WTC11 (cell line): ENCODE measurements around the gene ACRBP. TPM values are rescaled to one million over a fixed set of nuclear protein-coding genes. Genes with fewer than 3 reads are reported as not detected.

ENCODE experiments used
- ATAC-seq: fragments of 200-7000 bp; cut with Tn5 transposase; 2 replicates; pipeline ENCODE4 v1.10.0; 2021; ENCODE audit warnings: mild to moderate bottlenecking, moderate library complexity
- CTCF ChIA-PET: fragments of 300-600 bp; sonication (Branson Sonifier 250); formaldehyde crosslinking; loops from one replicate; lab custom pipeline; 2021; ENCODE audit warnings: antibody characterized with exemption; lab: Charles Lee
- POLR2A ChIA-PET: fragments of 350-600 bp; sonication (Branson Sonifier 250); formaldehyde crosslinking; loops from one replicate; lab custom pipeline; 2021; ENCODE audit warnings: antibody characterized with exemption; lab: Charles Lee
- DNase-seq: peaks from one replicate; pipeline ENCODE4 v3.0.0; 2021; ENCODE audit warnings: low spot score
- H3K27ac Mint-ChIP-seq: 2 replicates; pipeline ENCODE4 v1.8.0; 2021; ENCODE audit warnings: mixed read lengths
- H3K27me3 Mint-ChIP-seq: 2 replicates; pipeline ENCODE4 v1.8.0; 2021; ENCODE audit warnings: low read depth, mild to moderate bottlenecking, moderate library complexity, mixed read lengths
- H3K36me3 Mint-ChIP-seq: 2 replicates; pipeline ENCODE4 v1.8.0; 2021; ENCODE audit warnings: mixed read lengths
- H3K4me1 Mint-ChIP-seq: 2 replicates; pipeline ENCODE4 v1.8.0; 2022; ENCODE audit warnings: mixed read lengths
- H3K4me3 Mint-ChIP-seq: 2 replicates; pipeline ENCODE4 v1.8.0; 2021; ENCODE audit warnings: mild to moderate bottlenecking, moderate library complexity, mixed read lengths
- H3K9me3 Mint-ChIP-seq: 2 replicates; pipeline ENCODE4 v1.8.0; 2021; ENCODE audit warnings: mixed read lengths
- CBFB ChIP-seq: sonication (generic); formaldehyde crosslinking; IDR thresholded peaks from 2 replicates; pipeline ENCODE4 v1.8.1; 2022; ENCODE audit warnings: mild to moderate bottlenecking, low read depth, missing genetic modification reagents
- CDX4 ChIP-seq: fragments of 250-450 bp; sonication (Bioruptor Pico); IDR thresholded peaks from 2 replicates; pipeline ENCODE4 v1.9.0; 2021; ENCODE audit warnings: moderate library complexity, mild to moderate bottlenecking, inconsistent platforms, borderline replicate concordance
- CREM ChIP-seq: sonication (generic); formaldehyde crosslinking; IDR thresholded peaks from 2 replicates; pipeline ENCODE4 v1.8.1; 2022; ENCODE audit warnings: mild to moderate bottlenecking, missing genetic modification reagents, moderate library complexity
- ELF4 ChIP-seq: sonication (generic); formaldehyde crosslinking; IDR thresholded peaks from 2 replicates; pipeline ENCODE4 v1.8.1; 2022; ENCODE audit warnings: low read depth, mild to moderate bottlenecking, moderate library complexity, missing genetic modification reagents
- EMX1 ChIP-seq: fragments of 250-450 bp; sonication (Bioruptor Pico); IDR thresholded peaks from 2 replicates; pipeline ENCODE4 v1.8.0; 2021; ENCODE audit warnings: mild to moderate bottlenecking
- ETV6 ChIP-seq: sonication (generic); formaldehyde crosslinking; IDR thresholded peaks from 2 replicates; pipeline ENCODE4 v1.8.1; 2022; ENCODE audit warnings: mild to moderate bottlenecking, missing genetic modification reagents
- NR1H2 ChIP-seq: sonication (generic); formaldehyde crosslinking; IDR thresholded peaks from 2 replicates; pipeline ENCODE4 v1.9.0; 2021; ENCODE audit warnings: mild to moderate bottlenecking, moderate library complexity, missing genetic modification reagents
- PRDM15 ChIP-seq: sonication (generic); formaldehyde crosslinking; IDR thresholded peaks from 2 replicates; pipeline ENCODE4 v1.8.0; 2022; ENCODE audit warnings: missing genetic modification reagents
- PRRX2 ChIP-seq: fragments of 250-450 bp; sonication (Bioruptor Pico); IDR thresholded peaks from 2 replicates; pipeline ENCODE4 v1.8.0; 2021; ENCODE audit warnings: mild to moderate bottlenecking
- TEAD1 ChIP-seq: sonication (generic); formaldehyde crosslinking; IDR thresholded peaks from 2 replicates; pipeline ENCODE4 v1.8.0; 2022; ENCODE audit warnings: mild to moderate bottlenecking, missing genetic modification reagents
- USF1 ChIP-seq: sonication (generic); formaldehyde crosslinking; IDR thresholded peaks from 2 replicates; pipeline ENCODE4 v1.8.0; 2022; ENCODE audit warnings: mild to moderate bottlenecking, missing genetic modification reagents
- ZBTB21 ChIP-seq: sonication (generic); formaldehyde crosslinking; IDR thresholded peaks from 2 replicates; pipeline ENCODE4 v1.8.1; 2023; ENCODE audit warnings: mild to moderate bottlenecking, missing genetic modification reagents, borderline replicate concordance
- ZNF121 ChIP-seq: sonication (generic); formaldehyde crosslinking; IDR thresholded peaks from 2 replicates; pipeline ENCODE4 v1.8.0; 2023; ENCODE audit warnings: missing genetic modification reagents
- ZNF396 ChIP-seq: fragments of 250-450 bp; sonication (Bioruptor Pico); IDR thresholded peaks from 2 replicates; pipeline ENCODE4 v1.8.0; 2021; ENCODE audit warnings: mild to moderate bottlenecking, moderate library complexity, borderline replicate concordance
- ZNF671 ChIP-seq: fragments of 250-450 bp; sonication (Bioruptor Pico); IDR thresholded peaks from 2 replicates; pipeline ENCODE4 v1.8.0; 2021; ENCODE audit warnings: mild to moderate bottlenecking
- total RNA-seq: library from RNA; stranded (reverse); gene quantifications from 3 replicates; pipeline ENCODE4 v1.2.3, GENCODE V29; 2021
- TF ChIP-seq, protein P1 (sequence below): sonication (generic); formaldehyde crosslinking; IDR thresholded peaks from 2 replicates; pipeline ENCODE4 v1.8.0; 2023; ENCODE audit warnings: missing genetic modification reagents, mild to moderate bottlenecking, borderline replicate concordance
- TF ChIP-seq, protein P2 (sequence below): sonication (generic); formaldehyde crosslinking; IDR thresholded peaks from 2 replicates; pipeline ENCODE4 v1.8.0; 2023; ENCODE audit warnings: mild to moderate bottlenecking, missing genetic modification reagents

The ACRBP gene
- total RNA-seq, 1 experiment from 2014 or later, result 2.1 TPM

DNA sequence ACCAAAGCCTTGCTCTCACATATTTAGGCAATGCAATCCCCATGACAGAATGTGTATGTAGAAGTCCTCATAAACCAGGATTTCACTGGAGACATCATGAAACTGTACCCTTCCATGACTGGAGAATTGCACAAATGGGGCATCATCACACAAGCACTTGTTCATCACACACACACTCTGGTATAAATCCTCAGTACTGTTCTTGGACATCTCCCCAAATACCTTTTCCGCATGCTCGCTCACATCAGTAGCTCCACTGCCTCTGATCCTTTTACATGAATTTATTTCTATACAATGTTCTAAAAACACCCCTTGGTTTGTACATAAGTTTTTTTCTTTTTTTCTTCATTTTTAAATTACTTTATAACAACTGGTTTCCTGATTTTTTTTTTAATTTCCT is 19.0 kb upstream of the ACRBP start:
- Mint-ChIP-seq H3K4me3 (no peak overlapping the region), H3K27ac (no peak overlapping the region; the same call in 1 of the 2 replicates), H3K4me1 (peaks cover 6% of the 10 kb centered on the region), H3K27me3 (no peaks in the 10 kb centered on the region; the same call in 1 of the 2 replicates), H3K9me3 (no peaks in the 10 kb centered on the region), H3K36me3 (peaks cover 35% of the 10 kb centered on the region)
- CTCF ChIA-PET, result interaction anchor here (1.0 to 1.7 kb wide), 5 partner anchors 14 to 96 kb away, joined by 3 to 7 read pairs (median 5); partner anchors contain the start of gene ZNF384
- POLR2A ChIA-PET, result no interaction called here
- DNase-seq (no peak), ATAC-seq (no peak)
- TF ChIP-seq CBFB (CRISPR knock-in tag) (no peak), EMX1 (CRISPR knock-in tag) (no peak), TEAD1 (no peak)

DNA sequence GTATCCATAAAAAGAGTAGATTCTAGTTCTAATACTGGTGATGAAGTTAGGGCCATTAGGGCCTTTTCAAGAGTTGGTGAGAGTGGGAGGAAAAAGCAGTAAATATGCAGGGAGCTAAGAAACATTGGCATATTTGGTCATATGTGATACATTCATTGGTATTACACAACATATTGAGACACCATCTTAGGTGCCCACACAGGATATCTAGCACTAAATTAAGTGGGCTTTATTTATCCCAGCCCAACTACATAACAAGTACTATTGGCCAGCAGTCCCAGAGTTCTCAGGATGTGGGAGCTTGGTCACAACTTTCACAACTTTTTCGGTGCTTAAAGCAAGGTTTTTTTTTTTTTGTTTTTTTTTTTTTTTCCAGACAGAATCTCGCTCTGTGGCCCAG is 17.7 kb upstream of the ACRBP start:
- no peak overlapping the region for H3K4me3 Mint-ChIP-seq
- DNase-seq (no peak), ATAC-seq (no peak)
- H3K9me3 Mint-ChIP-seq, result no peaks in the 10 kb centered on the region
- no peak overlapping the region for H3K27ac Mint-ChIP-seq
- H3K36me3 Mint-ChIP-seq, result peaks cover 22% of the 10 kb centered on the region
- TF ChIP-seq ZNF396 (CRISPR knock-in tag) (no peak), ZNF671 (CRISPR knock-in tag) (no peak), ZBTB21 (CRISPR knock-in tag) (no peak), CBFB (CRISPR knock-in tag) (no peak), CDX4 (CRISPR knock-in tag) (no peak), NR1H2 (no peak), PRRX2 (CRISPR knock-in tag) (no peak), ELF4 (CRISPR knock-in tag) (no peak)
- TF ChIP-seq, protein P1, sequence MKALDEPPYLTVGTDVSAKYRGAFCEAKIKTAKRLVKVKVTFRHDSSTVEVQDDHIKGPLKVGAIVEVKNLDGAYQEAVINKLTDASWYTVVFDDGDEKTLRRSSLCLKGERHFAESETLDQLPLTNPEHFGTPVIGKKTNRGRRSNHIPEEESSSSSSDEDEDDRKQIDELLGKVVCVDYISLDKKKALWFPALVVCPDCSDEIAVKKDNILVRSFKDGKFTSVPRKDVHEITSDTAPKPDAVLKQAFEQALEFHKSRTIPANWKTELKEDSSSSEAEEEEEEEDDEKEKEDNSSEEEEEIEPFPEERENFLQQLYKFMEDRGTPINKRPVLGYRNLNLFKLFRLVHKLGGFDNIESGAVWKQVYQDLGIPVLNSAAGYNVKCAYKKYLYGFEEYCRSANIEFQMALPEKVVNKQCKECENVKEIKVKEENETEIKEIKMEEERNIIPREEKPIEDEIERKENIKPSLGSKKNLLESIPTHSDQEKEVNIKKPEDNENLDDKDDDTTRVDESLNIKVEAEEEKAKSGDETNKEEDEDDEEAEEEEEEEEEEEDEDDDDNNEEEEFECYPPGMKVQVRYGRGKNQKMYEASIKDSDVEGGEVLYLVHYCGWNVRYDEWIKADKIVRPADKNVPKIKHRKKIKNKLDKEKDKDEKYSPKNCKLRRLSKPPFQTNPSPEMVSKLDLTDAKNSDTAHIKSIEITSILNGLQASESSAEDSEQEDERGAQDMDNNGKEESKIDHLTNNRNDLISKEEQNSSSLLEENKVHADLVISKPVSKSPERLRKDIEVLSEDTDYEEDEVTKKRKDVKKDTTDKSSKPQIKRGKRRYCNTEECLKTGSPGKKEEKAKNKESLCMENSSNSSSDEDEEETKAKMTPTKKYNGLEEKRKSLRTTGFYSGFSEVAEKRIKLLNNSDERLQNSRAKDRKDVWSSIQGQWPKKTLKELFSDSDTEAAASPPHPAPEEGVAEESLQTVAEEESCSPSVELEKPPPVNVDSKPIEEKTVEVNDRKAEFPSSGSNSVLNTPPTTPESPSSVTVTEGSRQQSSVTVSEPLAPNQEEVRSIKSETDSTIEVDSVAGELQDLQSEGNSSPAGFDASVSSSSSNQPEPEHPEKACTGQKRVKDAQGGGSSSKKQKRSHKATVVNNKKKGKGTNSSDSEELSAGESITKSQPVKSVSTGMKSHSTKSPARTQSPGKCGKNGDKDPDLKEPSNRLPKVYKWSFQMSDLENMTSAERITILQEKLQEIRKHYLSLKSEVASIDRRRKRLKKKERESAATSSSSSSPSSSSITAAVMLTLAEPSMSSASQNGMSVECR (CRISPR knock-in tag), result no peak
- TF ChIP-seq, protein P2, sequence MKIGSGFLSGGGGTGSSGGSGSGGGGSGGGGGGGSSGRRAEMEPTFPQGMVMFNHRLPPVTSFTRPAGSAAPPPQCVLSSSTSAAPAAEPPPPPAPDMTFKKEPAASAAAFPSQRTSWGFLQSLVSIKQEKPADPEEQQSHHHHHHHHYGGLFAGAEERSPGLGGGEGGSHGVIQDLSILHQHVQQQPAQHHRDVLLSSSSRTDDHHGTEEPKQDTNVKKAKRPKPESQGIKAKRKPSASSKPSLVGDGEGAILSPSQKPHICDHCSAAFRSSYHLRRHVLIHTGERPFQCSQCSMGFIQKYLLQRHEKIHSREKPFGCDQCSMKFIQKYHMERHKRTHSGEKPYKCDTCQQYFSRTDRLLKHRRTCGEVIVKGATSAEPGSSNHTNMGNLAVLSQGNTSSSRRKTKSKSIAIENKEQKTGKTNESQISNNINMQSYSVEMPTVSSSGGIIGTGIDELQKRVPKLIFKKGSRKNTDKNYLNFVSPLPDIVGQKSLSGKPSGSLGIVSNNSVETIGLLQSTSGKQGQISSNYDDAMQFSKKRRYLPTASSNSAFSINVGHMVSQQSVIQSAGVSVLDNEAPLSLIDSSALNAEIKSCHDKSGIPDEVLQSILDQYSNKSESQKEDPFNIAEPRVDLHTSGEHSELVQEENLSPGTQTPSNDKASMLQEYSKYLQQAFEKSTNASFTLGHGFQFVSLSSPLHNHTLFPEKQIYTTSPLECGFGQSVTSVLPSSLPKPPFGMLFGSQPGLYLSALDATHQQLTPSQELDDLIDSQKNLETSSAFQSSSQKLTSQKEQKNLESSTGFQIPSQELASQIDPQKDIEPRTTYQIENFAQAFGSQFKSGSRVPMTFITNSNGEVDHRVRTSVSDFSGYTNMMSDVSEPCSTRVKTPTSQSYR, result no peak
- TF ChIP-seq, all 79 proteins: peak for 0
- POLR2A ChIA-PET, result no interaction called here
- no peaks in the 10 kb centered on the region; the same call in 1 of the 2 replicates for H3K27me3 Mint-ChIP-seq
- CTCF ChIA-PET, result interaction anchor here (0.6 to 1.8 kb wide), 6 partner anchors 20 to 217 kb away, joined by 3 to 9 read pairs (median 4); partner anchors contain the start of gene ZNF384
- H3K4me1 Mint-ChIP-seq, result peaks cover 6% of the 10 kb centered on the region

DNA sequence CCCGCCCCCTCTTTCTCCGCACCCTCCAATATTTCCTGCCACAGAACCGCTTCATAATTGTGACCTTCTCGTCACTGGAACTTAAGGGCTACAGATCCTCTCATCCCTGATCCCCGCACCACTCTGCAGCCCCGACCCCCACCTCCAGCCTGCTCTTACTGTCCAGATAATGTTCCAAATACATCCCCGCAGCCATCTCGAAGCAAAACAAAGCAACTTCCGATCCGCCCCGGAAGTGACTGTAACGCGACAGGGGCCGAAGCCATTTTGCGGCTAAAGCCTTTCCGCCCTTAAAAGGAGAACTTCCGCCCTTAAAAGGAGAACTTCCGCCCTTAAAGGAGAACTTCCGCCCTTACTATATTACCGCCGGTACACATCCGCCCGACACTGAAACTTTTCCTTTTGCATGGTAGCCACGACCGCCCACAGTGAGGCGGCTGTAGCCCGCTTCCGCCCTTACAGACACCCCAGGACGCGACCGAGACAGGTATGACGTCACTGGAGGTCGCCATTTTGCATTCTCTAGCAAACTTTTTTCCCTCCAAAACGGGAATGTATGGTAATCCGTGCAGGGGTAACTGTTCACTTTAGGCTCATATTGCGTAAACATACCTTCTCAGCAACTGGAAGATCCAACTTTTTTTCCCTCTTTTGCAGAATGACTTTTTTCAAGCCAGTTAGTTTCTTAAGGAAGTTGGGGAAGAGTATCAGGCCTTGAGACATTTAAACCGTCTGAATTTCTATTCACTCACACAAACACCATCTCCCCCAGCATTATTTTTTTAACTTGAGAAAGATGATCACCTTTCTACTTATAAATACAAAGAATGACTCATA is 15.9 kb upstream of the ACRBP start, which contains the start of gene ING4:
Gene ING4 (minus strand): TSS at position 214 of the 837 bp plus-strand sequence. CDS start 18 bp downstream, at position 196.
- Mint-ChIP-seq H3K9me3 (no peaks in the 10 kb centered on the region), H3K27ac (peak within 1 kb of the TSS; percentile 98), H3K27me3 (no peaks in the 10 kb centered on the region; the same call in 1 of the 2 replicates), H3K4me1 (peaks cover 6% of the 10 kb centered on the region), H3K36me3 (peaks cover 15% of the 10 kb centered on the region), H3K4me3 (peak within 1 kb of the TSS; percentile 98)
- DNase-seq, result peak; percentile 94
- CTCF ChIA-PET, result interaction anchor here (0.6 to 1.8 kb wide), 4 partner anchors 26 to 1626 kb away, joined by 3 to 9 read pairs (median 3); partner anchors contain the start of genes CDCA3 and ZNF384
- peak; percentile 96 for ATAC-seq
- POLR2A ChIA-PET, result interaction anchor here (0.6 kb wide), 1 partner anchor 189 kb away, joined by 3 read pairs; the partner anchor contains the start of gene USP5
- TF ChIP-seq ZNF121, result no peak
- 0 out of 2 replicates have a peak, but pooled peaks have one; percentile 39 for TF ChIP-seq PRRX2 (CRISPR knock-in tag)
- peak; percentile 79 for TF ChIP-seq ETV6 (CRISPR knock-in tag)
- TF ChIP-seq USF1, result no peak
- peak; percentile 53; the same call in 1 of the 2 replicates for TF ChIP-seq TEAD1
- TF ChIP-seq ZBTB21 (CRISPR knock-in tag), result peak; percentile 98
- no peak for TF ChIP-seq PRDM15
- peak; percentile 97 for TF ChIP-seq CREM (CRISPR knock-in tag)
